ENCODE measurements around the gene TGFBR2.

Gene TGFBR2

DNA sequence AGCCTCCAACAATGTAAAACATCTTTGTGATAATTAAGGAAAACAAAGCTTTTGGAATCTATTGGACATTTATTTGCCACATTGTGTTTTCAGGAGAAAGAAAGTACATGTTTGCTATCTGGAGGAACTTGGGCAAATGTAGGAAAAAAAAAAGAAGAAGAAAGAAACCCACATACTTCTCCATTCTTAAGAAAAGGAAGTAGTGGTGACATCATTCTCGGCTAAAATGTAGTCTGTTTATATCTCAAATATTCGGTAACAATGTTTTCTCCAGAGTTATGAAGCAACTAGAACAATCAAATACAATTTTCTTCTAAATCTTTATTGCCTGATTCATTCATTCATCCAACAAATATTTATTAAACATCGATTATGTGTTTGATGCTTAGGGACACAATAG, 2.3 kb upstream of the TGFBR2 start:
- no peak for DNase-seq

DNA sequence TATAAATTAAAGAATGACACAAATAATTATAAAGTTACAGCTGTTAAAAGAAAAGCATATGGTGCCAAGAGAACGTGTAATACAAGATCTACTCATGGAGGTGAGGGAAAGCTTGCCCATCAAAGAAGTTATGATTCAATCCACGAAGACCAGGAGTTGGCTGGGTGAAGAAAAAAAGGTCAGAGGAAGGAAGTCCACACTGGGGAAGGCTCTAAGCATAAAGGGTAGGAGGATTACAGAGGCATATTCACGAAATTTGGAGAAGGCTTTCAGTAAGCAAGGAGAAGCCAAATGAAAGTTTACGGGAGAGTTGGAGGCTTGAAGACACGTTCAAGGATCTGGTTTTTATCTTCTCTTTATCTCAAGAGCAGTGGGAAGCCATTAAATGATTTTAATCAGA, 1.8 kb upstream of the TGFBR2 start:
- no peak for DNase-seq

DNA sequence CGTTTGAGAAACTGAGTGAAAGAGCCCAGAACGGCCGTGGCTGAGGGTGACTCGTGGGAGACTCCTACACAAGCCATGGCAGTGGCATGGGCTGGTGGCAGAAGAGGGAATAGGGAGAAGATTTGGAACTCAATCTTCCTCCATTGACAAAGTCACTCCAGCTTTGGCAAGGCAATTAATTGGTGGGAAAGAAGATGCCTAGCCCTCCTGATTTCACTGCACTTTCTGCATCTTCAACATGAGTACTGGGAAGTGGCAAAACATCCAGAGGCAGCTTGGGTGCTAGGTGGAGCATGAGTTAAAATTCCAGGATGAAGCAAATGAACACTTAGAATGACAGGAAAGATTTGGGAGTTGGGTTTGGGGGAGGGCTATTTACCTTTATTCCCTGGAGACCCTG, 1.4 kb upstream of the TGFBR2 start:
- DNase-seq = no peak

DNA sequence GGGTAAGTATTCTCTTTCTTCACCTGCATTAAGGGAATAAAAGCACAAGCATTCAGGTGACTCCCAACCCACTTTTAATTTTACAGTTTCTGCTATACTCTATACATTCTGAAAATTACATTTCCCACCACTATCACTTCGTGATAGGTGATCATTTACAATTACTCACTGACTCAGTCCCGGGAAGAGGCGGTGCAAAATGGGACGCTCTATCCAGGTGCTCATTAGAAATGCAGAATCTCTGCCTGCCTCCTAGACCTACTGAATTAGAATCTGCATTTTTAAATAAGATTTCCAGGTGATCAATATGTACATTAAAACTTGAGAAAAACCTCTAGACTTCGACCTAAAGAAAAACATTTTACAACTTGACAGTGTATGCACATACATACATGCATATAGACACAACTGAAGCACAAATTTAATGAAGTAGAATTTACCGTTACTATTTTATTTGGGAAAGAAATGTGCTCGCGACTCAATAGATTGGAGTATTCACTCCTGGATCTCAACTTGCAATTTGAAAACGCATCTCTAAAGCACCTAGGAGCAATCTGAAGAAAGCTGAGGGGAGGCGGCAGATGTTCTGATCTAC, 598 bp upstream of the TGFBR2 start:
- no peak for DNase-seq

DNA sequence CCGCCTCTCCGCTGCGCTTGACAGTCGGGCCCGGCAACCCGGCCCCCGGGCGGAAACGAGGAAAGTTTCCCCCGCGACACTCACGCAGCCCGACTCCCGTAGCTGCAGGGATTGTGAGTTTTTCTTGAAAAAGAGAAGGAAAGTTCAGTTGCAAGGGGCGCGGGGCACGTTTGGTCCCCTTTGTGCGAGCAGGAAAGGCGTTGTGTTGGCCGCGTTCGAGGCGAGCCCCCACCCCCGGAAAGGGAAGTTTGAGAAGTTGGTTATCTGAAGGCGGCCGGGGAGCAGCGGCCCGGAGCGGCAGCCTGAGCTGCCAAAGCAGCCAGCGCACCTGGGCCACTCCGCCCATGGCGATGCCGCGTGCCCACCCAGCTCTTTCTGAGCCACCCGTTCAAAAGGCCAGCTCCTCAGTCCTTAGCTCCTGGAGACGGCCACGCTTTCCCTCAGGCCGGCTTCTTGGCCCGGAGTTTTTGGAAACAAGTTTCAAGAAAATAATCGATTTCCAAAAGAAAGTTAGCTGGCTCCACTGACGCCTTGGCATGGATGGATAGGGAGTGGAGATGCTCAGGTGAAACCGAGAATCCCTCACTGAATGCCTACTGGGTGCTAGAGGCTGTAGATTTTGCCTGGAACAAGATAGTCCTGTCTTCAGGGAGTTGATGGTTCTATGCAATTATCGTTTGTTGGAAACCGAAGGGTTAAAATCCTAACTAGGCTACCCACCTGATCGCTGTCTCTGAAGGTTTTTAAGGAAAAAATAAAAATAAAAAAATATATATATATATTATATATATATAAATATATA, 832 bp downstream of the TGFBR2 start:
- peak; percentile 79 for DNase-seq

DNA sequence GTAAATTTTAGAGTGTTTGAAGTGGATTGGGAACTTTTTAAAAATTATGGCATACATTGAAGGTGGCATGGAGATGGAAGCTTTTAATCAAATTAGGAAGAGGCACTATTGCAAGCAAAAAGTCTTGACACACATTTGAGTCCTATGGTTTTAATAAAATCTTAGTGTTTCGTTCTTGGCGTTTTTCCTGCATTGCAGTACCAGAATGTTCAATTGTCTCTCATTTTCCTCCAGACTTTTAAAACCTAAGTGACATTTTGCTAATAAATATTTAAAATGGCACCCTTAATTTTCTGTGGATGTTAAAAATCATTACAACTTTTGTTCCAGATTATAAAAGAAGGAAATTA, 2.2 kb downstream of the TGFBR2 start:
- no peak for DNase-seq

DNA sequence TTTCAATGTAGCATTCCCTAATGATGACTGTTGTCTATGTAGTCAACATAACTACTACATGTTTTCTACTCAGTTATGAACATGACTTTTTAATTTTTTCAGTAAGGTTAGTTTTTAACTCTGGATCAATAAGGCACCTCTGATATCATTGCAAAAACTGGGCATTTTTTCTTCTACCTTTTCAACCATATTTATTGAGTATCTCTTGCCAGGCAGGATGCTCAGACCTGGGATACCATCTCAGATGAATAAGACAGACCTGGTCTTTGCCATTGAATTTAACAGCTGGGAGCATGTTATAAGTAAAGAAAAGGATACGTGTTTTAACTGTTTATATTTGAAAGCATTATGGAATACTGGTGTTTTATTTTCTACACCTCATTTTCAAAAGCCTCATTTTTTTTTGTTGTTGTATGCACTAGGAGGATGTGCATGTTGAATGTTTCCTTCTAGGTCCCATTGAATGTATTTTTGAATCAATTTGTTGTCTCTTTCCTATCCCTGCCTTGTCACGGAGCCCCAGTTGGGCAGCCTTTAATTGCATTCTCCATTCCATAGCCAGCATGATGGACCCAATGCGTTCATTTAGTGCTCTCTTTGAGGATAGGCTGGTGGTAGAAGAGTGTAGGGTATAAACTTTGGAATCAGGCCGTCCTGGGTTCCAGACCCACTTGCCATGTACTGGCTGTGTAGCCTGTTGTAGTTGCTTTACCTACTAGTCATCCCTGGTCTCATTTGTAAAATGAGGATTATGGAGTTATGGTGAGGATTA, 3.7 kb downstream of the TGFBR2 start:
- DNase-seq = no peak

DNA sequence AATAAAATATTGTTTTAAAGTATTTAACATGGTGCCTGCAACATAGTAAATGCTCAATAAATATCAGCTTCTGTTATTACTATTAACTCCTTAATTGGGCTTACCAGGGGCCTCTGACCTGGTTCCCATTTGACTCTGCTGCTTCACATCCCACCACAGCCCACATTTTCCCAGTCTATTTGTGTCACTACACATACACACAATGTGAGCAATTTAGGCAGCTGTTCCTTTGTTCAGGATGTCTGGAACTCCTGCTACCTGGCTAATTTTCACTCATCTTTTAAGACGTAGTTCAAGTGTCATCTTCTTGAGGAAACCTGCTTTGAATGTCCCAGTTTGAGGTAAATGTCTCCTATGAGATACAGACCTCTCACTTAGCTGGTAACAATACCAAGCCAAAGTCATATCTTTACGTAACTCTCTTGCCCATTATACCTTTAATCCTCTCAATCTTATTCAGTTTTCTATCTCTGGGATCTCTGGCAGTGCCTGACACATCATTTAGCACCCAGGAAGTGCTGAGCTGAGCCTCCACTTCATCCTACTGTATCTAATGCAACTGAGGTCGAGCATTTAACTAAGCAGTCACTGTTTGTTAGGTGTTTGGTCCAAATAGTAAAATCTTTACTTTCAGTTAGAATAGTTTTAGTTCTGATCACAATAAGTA, 4.4 kb downstream of the TGFBR2 start:
- DNase-seq = no peak

DNA sequence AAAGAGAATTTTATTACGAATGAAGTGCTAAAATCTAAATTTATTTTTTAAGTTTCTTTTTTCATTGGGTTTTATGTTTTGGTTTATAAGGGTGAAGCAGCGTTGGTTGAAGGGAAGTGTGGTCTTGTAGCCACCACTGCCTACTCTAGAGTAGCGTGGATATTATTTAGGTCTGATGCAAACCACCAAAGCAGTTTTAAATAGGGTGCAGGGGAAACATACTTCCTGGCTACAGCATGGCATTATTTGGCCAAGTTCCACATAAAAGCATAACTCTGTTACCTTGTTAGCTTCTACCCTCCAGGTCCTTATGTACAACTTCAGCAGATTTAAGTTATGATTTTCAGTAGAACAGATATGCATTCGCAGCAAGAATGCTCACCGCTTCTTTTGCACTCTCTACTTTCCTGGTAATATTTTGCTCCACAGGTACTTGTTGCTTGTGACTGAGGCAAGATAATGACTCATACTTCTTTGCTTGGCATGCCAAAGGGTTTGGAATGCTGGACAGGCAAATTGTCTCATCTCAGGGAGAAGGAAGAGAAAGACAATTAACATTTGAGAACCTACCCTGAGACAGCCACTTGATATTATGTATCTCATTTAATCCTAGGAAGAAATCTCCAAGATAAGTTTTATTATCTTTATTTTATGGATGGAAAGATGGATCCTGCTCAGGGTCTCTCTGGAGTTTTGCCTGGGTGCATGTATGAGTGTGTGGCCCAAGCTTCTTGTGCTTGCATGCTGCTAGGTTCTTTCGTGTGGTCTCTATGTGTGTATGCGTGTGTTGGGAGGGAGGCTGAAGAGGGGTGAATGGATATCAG, 5.4 kb downstream of the TGFBR2 start:
- DNase-seq = peak; percentile 64

DNA sequence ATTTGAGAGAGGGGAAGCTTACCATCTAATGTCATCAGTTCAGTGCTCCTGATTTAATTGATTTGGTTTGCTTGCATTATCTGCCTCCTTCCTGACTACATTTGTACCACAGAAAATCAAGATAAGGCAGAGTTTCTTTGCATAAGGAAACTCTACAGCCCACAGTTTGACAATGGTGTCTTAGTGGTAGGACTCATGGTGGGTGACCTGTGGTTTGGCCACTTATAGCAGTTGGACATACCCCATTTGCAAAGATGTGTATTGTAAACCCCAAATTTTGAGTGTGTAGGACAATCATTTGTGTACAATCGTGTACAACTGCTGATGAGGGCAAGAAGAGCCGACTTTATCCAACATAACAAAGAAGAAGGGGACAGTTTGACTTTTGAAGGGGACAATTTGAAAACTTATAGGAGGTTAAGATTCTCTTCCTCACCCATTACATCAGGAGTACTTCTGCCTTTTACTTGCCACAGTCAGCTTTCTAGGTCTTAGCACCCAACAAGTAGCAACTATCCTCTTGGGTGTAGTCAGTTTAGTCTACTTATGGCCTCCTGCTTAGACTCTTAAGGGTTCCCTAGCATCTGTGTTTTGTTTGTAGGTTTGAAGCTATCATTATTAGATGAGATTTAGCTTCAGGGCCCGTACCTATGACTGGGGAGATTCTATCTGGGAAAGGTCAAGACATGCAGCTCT, 6.2 kb downstream of the TGFBR2 start:
- no peak for DNase-seq

DNA sequence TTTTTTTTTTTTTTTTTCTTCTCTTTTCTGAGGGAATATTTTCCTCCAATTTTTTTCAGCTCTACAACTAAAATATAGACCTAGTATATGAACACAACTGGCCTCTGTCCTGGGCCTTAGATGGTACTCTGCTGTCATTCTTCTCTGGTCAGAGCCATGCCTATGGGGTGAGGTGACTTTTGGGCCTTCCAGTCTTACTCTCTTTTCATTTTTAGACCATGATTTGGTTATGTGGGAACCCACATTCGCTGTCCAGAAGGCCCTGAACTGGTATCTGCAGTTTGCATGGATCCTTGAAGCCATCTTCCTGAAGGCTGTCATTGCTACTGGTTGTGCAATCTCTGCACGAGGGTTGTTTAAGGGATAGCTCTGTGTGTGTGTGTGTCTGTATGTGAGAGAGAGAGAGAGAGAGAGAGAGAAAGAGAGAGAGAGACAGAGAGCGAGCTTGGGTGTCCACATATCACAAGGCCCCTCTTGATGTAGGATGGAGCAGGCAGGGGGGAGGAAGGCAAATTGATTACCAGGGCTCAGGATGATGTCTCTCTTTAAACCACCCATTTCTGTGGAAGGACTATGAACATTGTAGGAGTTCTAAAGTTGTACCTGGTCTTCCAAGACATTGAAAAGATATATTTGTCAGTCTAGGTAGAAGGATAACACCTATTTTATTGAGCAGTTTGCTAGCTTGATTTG, 6.9 kb downstream of the TGFBR2 start:
- DNase-seq = no peak

DNA sequence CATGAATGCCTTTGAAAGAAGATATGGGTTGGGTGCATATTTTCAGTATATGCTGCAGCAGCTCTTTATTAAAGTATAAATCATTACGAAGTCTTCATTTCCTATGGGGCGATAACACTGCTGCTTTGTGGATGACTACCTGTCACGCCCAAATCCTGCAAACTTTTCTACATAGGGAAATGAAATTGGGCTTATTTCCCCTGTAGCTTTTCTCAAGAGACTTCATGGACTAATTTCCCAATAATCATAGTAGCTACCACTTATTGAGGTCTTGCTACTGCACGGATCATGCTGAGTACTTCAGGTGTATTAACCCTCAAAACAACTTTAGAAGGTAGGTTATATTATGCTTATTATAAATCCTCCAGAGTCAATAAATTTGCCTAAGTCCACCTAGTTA, 8.0 kb downstream of the TGFBR2 start:
- no peak for DNase-seq

DNA sequence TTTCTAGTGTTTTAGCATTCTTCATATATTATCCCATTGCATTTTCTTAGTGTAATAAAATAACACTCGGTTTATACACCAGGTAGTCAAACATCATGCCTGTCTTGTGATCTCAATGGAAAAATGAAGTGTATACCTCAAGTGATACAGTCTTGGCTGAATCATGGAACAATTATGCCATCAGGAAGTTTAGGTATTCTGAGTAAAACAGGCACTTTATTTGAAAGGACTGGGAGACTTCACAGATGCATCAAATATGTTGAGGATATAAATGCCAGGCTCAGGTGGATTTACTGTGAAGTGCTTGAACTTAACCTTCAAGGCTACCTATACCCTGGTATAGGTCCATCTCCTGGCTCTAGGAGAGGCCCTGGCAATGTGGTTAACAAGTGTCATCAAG, 8.5 kb downstream of the TGFBR2 start:
- DNase-seq = no peak

DNA sequence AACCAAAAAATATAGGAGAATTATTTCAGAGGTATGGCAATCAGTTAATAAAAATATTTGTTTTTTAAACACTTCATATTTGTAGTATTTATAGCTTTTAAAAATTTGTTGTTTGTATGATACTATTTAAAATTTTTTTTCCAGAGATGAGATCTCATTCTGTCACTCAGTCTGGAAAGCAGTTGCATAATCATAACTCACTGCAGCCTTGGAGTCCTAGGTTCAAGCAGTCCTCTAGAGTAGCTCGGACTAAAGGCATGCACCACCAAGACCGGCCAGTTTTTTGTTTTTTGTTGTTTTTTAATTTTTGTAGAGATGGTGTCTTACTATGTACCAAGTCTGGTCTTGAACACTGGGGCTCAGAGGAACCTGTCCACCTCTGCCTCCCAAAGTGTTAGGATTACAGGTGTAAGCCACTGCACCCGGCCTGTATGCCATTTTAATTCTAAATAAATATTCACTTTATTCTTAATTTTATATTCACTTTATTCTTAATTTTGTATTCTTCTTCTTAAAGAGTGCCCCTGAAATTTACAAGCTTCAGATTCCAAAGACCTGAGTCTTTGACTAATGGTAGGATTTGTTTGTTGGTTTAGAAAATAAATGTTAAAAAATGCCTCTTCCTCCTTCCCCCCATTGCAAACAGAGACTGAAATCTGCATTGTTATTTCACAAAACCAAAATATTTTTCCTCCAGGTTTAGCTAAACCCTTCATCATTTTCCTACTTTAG, 9.4 kb downstream of the TGFBR2 start:
- no peak for DNase-seq

DNA sequence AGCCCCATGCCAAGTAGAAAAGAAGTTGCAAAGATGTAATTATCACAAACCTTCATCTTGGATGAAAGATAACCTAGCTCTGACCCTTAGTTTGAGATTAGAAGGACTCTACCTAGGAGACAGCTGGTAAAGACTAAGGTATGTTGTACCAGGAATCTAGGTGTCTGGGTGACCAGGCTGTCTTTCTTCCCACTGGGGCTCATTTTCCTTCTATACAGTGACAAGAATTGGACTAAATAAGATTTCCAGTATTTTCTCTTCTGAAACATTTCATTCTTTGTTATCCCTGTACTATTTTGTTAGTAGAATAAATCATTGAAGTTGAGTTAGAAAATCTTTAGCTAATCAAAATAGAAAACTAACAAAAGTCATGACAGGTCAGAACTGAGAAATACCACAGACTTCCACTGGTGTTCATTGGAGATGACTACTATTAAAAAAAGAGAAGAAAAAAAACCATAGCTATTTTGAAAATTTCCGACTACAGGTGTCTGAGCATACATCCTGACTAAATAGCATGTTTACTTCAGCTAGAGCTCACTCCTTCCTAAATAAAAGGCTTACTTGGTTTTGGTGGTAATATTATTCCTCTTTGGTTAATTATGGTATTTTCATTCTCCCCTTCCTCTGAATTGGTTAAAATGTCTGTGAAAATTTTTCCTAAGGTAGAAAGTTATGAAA, 10.1 kb downstream of the TGFBR2 start:
- no peak for DNase-seq

DNA sequence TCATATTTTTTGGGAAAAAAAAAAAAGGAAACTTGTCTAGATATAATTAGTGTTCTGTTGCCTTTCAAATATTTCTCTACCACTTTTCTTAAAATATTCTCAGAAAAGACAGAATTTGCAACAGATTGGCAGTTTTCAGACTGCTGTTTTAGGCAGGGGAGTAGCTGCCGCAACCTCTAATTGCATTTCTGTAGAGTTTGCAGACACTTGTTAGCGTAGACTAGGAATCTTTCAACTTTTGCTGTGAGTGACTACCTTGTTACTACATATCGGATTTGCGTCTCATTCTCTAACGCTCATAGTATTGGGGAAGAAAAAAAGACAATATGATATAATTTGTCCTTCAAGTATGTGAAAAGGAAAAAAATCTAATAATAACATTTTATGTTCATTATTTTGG, 10.7 kb downstream of the TGFBR2 start:
- no peak for DNase-seq

DNA sequence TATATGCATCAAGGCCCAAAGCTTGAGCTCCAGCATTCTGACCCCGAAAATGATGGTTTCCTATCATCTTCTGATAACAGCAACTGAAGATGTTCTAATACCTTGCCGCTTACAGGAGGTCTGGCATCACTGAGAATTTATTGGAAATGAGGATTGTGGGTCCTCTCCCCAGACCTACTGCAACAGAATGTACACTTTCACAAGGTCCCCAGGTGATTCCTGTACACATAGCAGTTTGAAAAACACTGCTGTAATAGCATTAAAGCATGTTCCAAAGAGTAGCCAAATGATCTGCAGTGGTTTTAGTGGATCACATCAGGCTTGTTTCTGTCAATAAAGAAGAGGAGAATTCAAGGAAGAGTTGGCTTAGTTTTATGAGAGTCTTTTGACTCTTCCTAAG, 11.3 kb downstream of the TGFBR2 start:
- no peak for DNase-seq

DNA sequence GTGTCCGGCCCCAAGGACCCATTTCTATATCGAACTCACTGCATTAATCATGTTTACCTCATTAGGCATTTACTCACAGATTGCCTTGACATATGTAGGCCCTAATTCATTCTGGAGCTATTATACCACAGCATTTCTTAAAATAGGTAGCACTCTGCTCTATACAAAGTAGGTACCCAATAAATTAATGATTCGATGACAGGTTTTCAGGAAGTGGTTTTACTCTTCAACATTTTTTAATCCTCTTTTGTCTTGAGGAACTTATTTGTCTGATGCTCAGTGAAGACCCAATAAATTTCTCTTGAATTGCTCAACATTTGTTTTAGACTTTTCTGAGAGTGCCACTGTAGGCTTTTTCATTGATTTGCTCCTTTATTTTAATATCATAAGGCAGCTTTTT, 12.1 kb downstream of the TGFBR2 start:
- DNase-seq = no peak

DNA sequence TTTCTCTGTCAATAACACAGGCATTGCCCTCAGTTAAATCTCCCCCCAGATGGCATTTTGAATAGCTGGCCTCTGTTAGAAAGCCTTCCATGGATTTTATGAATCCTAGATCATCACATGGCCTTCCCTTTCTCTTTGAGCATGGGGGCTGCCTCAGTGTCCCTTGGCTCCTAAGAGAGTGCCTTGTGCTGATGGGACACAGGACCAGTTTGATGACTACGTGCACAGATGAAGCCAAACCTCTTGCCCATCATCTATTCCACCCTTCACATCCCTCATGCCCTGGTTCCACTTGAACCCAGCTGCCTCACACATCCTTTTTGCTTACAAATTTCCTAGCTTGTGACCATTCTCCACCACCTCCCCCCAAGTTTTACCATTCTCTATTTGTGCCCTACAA, 12.9 kb downstream of the TGFBR2 start:
- DNase-seq = no peak

Measured in islet precursor cell (in vitro differentiated cells).